Kidney (tissue), 14 donors: ENCODE measurements around the gene TPPP. TPM values are rescaled to one million over a fixed set of nuclear protein-coding genes. Genes with fewer than 3 reads are reported as not detected.

Experiments used
- DNase-seq, 5 donors: peaks; one replicate each; pipeline ENCODE4 v3.0.0-alpha.2; 2013 to 2020
- FAIRE-seq: peaks from 2 replicates; lab custom pipeline; 2012; peaks lifted over from hg19 to GRCh38; lab: Jason Lieb, UNC
- H3K27ac ChIP-seq, 2 donors: one replicate each; pipeline ENCODE4 v1.7.0; 2013; ENCODE audit warnings: low read depth in 2 of 2, low read length in 2 of 2, inconsistent platforms in 1 of 2
- H3K27me3 ChIP-seq: one replicate; pipeline ENCODE4 v1.7.1; 2013; ENCODE audit warnings: low read length, inconsistent platforms; ENCODE audit not compliant: control insufficient read depth, insufficient read depth
- H3K36me3 ChIP-seq, 3 donors: one replicate each; pipeline versions ENCODE4 v1.7.0 to v1.7.1; 2013; ENCODE audit warnings: low read length in 3 of 3, control low read depth in 1 of 3, inconsistent platforms in 1 of 3; ENCODE audit not compliant: insufficient read depth in 3 of 3, control insufficient read depth in 2 of 3
- H3K4me1 ChIP-seq, 3 donors: one replicate each; pipeline versions ENCODE4 v1.7.0 to v1.7.1; 2013; ENCODE audit warnings: low read length in 3 of 3, inconsistent platforms in 1 of 3, low read depth in 1 of 3; ENCODE audit not compliant: control insufficient read depth in 2 of 3, insufficient read depth in 2 of 3
- H3K4me3 ChIP-seq, 3 donors: one replicate each; pipeline versions ENCODE4 v1.7.0 to v1.8.1; 2013; ENCODE audit warnings: low read length in 3 of 3, control low read depth in 1 of 3, inconsistent platforms in 1 of 3
- H3K9ac ChIP-seq, 3 donors: one replicate each; pipeline versions ENCODE4 v1.7.0 to v1.7.1; 2013; ENCODE audit warnings: low read length in 3 of 3, control low read depth in 1 of 3, inconsistent platforms in 1 of 3
- H3K9me3 ChIP-seq, 3 donors: one replicate each; pipeline versions ENCODE4 v1.7.0 to v1.7.1; 2013; ENCODE audit warnings: low read length in 3 of 3, control low read depth in 1 of 3, inconsistent platforms in 1 of 3; ENCODE audit not compliant: control insufficient read depth in 2 of 3, insufficient read depth in 1 of 3
- CTCF ChIP-seq: IDR thresholded peaks from 3 replicates; pipeline ENCODE4 v1.5.1; 2012; ENCODE audit warnings: mild to moderate bottlenecking, moderate library complexity, borderline replicate concordance; ENCODE audit not compliant: insufficient read depth; ENCODE audit errors: extremely low read depth
- intact Hi-C: fragments of 100-400 bp; cut with DNase I; formaldehyde crosslinking; loops from one replicate; pipeline ENCODE4 v1.11.1; 2022
- polyA plus RNA-seq: library from polyadenylated mRNA; stranded (reverse); fragments of 350-450 nt; fragmentation: Illumina TruSeq; extraction: RNeasy Lipid Tissue Mini Kit (QIAGEN cat#74804); gene quantifications from one replicate; pipeline ENCODE4 v1.2.3, GENCODE V29; 2014; ENCODE audit warnings: low read depth, low replicate concordance; ENCODE audit not compliant: insufficient read depth
- total RNA-seq: library from RNA; stranded (reverse); fragmentation: NEBNext Ultra II Directional; extraction: Animal tissue kit (Norgen Biotek cat#: 25700); gene quantifications from one replicate; pipeline ENCODE4 v1.2.1, GENCODE V29; 2021
- donor health status: control.
- donor health status: control.
- donor health status: control.
- donor health status: control.
- donor health status: control.
- donor health status: DM: yes; HTN: yes; CAD: no.
- donor health status: Normal renal cell carcinoma (clear cell type).

The TPPP gene
- total and polyA plus RNA-seq, 2 donors from 2014 or later, result 5.8 to 6.9 TPM

- TF ChIP-seq CTCF, result no peak
- H3K4me3 ChIP-seq, result no peak overlapping the region
- DNase-seq, result peak in 1 of 5 donors; percentile 54
- H3K9ac ChIP-seq, result no peak overlapping the region
- no peak overlapping the region for H3K27ac ChIP-seq
- intact Hi-C loops, result no loop called here
- peaks cover 0 to 9% (median 9%) of the 10 kb centered on the region in 3 donors for H3K36me3 ChIP-seq
- FAIRE-seq, result no peak
- H3K9me3 ChIP-seq, result no peaks in the 10 kb centered on the region
- no peaks in the 10 kb centered on the region for H3K27me3 ChIP-seq
- no peaks in the 10 kb centered on the region for H3K4me1 ChIP-seq
Observed at GRCh38 chr5:622359-622758, 70.8 kb downstream of the TPPP start.

GRCh38 chr5:621341-621761, 71.8 kb downstream of the TPPP start:
- TF ChIP-seq CTCF, result no peak
- FAIRE-seq, result no peak
- Histone ChIP-seq H3K9ac (no peak overlapping the region), H3K27me3 (no peaks in the 10 kb centered on the region), H3K9me3 (no peaks in the 10 kb centered on the region), H3K4me1 (no peaks in the 10 kb centered on the region), H3K36me3 (peaks cover 0 to 9% (median 9%) of the 10 kb centered on the region in 3 donors), H3K27ac (no peak overlapping the region), H3K4me3 (no peak overlapping the region)
- intact Hi-C loops, result no loop called here
- DNase-seq, result peak in 1 of 5 donors; percentile 58

GRCh38 chr5:620586-621180, 72.5 kb downstream of the TPPP start:
- intact Hi-C loops, result no loop called here
- H3K9me3 ChIP-seq, result no peaks in the 10 kb centered on the region
- peaks cover 0 to 9% (median 9%) of the 10 kb centered on the region in 3 donors for H3K36me3 ChIP-seq
- H3K9ac ChIP-seq, result no peak overlapping the region
- FAIRE-seq (no peak), DNase-seq (peak in 1 of 5 donors; percentile 12)
- H3K27me3 ChIP-seq, result no peaks in the 10 kb centered on the region
- no peak overlapping the region for H3K4me3 ChIP-seq
- no peak for TF ChIP-seq CTCF
- no peaks in the 10 kb centered on the region for H3K4me1 ChIP-seq
- no peak overlapping the region for H3K27ac ChIP-seq

- FAIRE-seq, result no peak
- no peak overlapping the region for H3K27ac ChIP-seq
- H3K9ac ChIP-seq, result no peak overlapping the region
- intact Hi-C loops, result no loop called here
- no peak overlapping the region for H3K4me3 ChIP-seq
- peaks cover 0 to 9% (median 9%) of the 10 kb centered on the region in 3 donors for H3K36me3 ChIP-seq
- no peaks in the 10 kb centered on the region for H3K4me1 ChIP-seq
- no peaks in the 10 kb centered on the region for H3K27me3 ChIP-seq
- TF ChIP-seq CTCF, result no peak
- H3K9me3 ChIP-seq, result no peaks in the 10 kb centered on the region
- peak in 1 of 5 donors; percentile 16 for DNase-seq
Observed at GRCh38 chr5:620152-620551, 73.0 kb downstream of the TPPP start.
